HCT116 (cell line): Measurements from ENCODE around the gene LUM. TPM values are rescaled to one million over a fixed set of nuclear protein-coding genes. Genes with fewer than 3 reads are reported as not detected.

Experiments
- total RNA-seq: library from RNA; stranded (reverse); gene quantifications from one replicate; pipeline ENCODE4 v1.2.1, GENCODE V29; 2021; ENCODE audit not compliant: unreplicated experiment

Gene LUM
- total RNA-seq, 1 experiment from 2014 or later: 0.69 TPM

Other genes starting within 250 kb of the LUM start
- not detected for gene CCER1, start 156.3 kb downstream of the LUM start, total RNA-seq
- not detected for gene EPYC, start 106.5 kb downstream of the LUM start, total RNA-seq
- gene KERA, start 53.5 kb downstream of the LUM start, total RNA-seq: not detected
- gene DCN, start 71.3 kb upstream of the LUM start, total RNA-seq: 3.6 TPM